ENCODE results near the gene KCNA5. TPM values are rescaled to one million over a fixed set of nuclear protein-coding genes. Genes with fewer than 3 reads are reported as not detected.

KCNA5 gene
- polyA plus RNA-seq, 2 donors, result 0.71 to 0.81 TPM

DNA sequence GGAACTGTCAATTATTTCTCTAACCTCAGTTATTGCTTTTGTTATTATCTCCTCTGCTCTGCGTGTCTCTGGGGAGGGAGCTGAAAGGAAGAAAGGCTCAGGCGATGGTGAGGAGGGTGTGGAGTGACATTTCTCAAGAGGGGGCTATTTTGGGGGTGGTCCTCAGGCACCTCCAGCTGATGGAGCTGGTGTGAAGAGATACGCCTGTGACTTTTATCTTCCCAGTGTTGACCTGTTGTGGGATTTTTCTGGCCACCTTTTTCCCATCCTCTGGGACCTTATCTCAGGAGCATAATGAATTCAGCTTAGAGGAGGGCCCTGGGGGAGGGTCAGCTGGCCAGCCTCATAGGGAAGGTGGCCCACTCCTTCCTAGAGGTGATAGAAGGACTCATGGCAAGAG is 26.4 kb downstream of the KCNA5 start:
- Histone ChIP-seq H3K27ac (ENCODE audit: low read depth in 2 of 2, low read length in 1 of 2) (no peak overlapping the region), H3K36me3 (ENCODE audit: control insufficient read depth in 2 of 2, insufficient read depth in 2 of 2, low read length in 1 of 2) (no peaks in the 10 kb centered on the region), H3K4me1 (ENCODE audit: control insufficient read depth in 2 of 2, insufficient read depth in 2 of 2, low read length in 1 of 2) (no peaks in the 10 kb centered on the region), H3K27me3 (ENCODE audit: control insufficient read depth in 1 of 2, insufficient read depth in 2 of 2, low read length in 2 of 2) (no peaks in the 10 kb centered on the region), H3K4me3 (ENCODE audit: low read depth in 1 of 2, low read length in 2 of 2) (no peak overlapping the region), H3K9me3 (ENCODE audit: control insufficient read depth in 2 of 2, insufficient read depth in 1 of 2, low read depth in 1 of 2, low read length in 1 of 2) (peaks cover 0 to 2% of the 10 kb centered on the region in 2 donors)
- 68 to 75% methylated on average over 3 of the region's 3 CpGs for WGBS, 2 donors

DNA sequence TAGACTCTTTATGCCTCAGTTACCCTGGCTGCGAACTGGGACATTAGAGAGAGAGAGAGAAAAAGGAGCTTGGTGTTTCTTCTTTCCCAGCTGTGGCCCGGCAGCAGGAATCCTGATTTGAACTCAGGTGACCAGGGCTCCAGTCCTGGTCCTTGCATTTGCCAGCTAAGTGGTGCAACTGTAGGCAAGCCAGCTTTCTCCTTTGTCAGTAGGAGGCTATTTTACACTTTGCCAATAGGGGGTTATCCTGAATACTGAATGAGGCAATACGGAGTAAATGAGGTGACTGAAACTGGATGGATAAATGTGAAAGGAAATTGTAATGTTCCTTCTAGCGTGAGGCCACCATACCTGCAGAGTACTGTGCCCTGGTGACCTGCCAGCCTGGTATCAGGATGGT is 27.8 kb downstream of the KCNA5 start:
- Histone ChIP-seq H3K27ac (ENCODE audit: low read depth in 2 of 2, low read length in 1 of 2) (no peak overlapping the region), H3K36me3 (ENCODE audit: control insufficient read depth in 2 of 2, insufficient read depth in 2 of 2, low read length in 1 of 2) (no peaks in the 10 kb centered on the region), H3K9me3 (ENCODE audit: control insufficient read depth in 2 of 2, insufficient read depth in 1 of 2, low read depth in 1 of 2, low read length in 1 of 2) (peaks cover 0 to 2% of the 10 kb centered on the region in 2 donors), H3K27me3 (ENCODE audit: control insufficient read depth in 1 of 2, insufficient read depth in 2 of 2, low read length in 2 of 2) (no peaks in the 10 kb centered on the region), H3K4me3 (ENCODE audit: low read depth in 1 of 2, low read length in 2 of 2) (no peak overlapping the region), H3K4me1 (ENCODE audit: control insufficient read depth in 2 of 2, insufficient read depth in 2 of 2, low read length in 1 of 2) (no peaks in the 10 kb centered on the region)
- 79 to 85% methylated on average over 4 of the region's 4 CpGs for WGBS, 2 donors

DNA sequence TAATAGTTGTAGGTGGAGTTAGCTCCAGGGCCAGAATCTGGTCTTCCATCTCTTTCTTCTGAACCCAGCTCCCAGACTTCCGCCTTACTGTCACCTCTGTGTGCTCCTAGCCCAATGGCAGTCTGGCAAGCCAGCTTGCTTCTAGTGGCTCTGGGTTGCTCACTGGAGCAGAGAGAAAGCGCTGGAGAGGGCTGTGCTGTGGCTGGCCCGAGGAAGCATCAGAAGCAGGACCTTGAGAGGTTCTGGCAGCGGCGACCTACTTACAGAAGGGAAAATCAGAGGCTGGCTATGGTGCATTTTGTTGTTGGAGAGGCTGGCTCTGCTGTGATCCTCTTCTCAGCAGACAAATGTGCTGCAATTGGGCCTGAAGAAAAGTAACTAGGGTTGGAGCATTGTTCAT is 28.6 kb downstream of the KCNA5 start:
- no peak overlapping the region for H3K27ac ChIP-seq (ENCODE audit: low read depth in 2 of 2, low read length in 1 of 2)
- H3K4me1 ChIP-seq (ENCODE audit: control insufficient read depth in 2 of 2, insufficient read depth in 2 of 2, low read length in 1 of 2), result no peaks in the 10 kb centered on the region
- WGBS, 2 donors, result 88 to 89% methylated on average over 5 of the region's 5 CpGs

GRCh38 chr12:5073054-5073453 is 29.4 kb downstream of the KCNA5 start:
- H3K27me3 ChIP-seq (ENCODE audit: control insufficient read depth in 1 of 2, insufficient read depth in 2 of 2, low read length in 2 of 2), result no peaks in the 10 kb centered on the region
- no peaks in the 10 kb centered on the region for H3K36me3 ChIP-seq (ENCODE audit: control insufficient read depth in 2 of 2, insufficient read depth in 2 of 2, low read length in 1 of 2)
- 73 to 83% methylated on average over 5 of the region's 5 CpGs for WGBS, 2 donors
- H3K4me3 ChIP-seq (ENCODE audit: low read depth in 1 of 2, low read length in 2 of 2), result no peak overlapping the region
- H3K27ac ChIP-seq (ENCODE audit: low read depth in 2 of 2, low read length in 1 of 2), result no peak overlapping the region
- H3K9me3 ChIP-seq (ENCODE audit: control insufficient read depth in 2 of 2, insufficient read depth in 1 of 2, low read depth in 1 of 2, low read length in 1 of 2), result peaks cover 0 to 2% of the 10 kb centered on the region in 2 donors
- no peaks in the 10 kb centered on the region for H3K4me1 ChIP-seq (ENCODE audit: control insufficient read depth in 2 of 2, insufficient read depth in 2 of 2, low read length in 1 of 2)

More for the DNA sequence above, 28.6 kb downstream of the KCNA5 start:
- peaks cover 0 to 2% of the 10 kb centered on the region in 2 donors for H3K9me3 ChIP-seq (ENCODE audit: control insufficient read depth in 2 of 2, insufficient read depth in 1 of 2, low read depth in 1 of 2, low read length in 1 of 2)
- no peaks in the 10 kb centered on the region for H3K36me3 ChIP-seq (ENCODE audit: control insufficient read depth in 2 of 2, insufficient read depth in 2 of 2, low read length in 1 of 2)
- H3K27me3 ChIP-seq (ENCODE audit: control insufficient read depth in 1 of 2, insufficient read depth in 2 of 2, low read length in 2 of 2), result no peaks in the 10 kb centered on the region
- no peak overlapping the region for H3K4me3 ChIP-seq (ENCODE audit: low read depth in 1 of 2, low read length in 2 of 2)

DNA sequence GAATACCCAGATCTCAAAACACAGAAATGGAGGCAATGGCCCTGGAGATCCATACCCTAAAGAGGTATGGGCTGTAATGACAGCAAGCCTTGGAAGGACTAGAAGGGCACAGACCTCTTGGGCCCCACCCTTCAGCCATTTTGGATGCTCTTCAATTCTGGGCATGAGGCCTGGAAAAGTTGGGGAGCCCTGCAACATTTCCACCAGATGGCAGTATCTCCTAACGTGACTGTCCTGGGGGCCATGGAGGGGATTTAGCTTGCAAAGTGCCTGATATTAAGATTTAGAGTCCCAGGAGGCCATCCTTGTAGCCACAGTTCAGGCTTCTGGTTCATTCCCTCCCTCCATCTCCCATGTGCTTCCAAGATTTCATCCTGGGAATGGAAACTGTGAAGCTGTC is 30.2 kb downstream of the KCNA5 start:
- 33 to 34% methylated on average over 1 of the region's 1 CpG for WGBS, 2 donors
- Histone ChIP-seq H3K27me3 (ENCODE audit: control insufficient read depth in 1 of 2, insufficient read depth in 2 of 2, low read length in 2 of 2) (no peaks in the 10 kb centered on the region), H3K36me3 (ENCODE audit: control insufficient read depth in 2 of 2, insufficient read depth in 2 of 2, low read length in 1 of 2) (no peaks in the 10 kb centered on the region), H3K9me3 (ENCODE audit: control insufficient read depth in 2 of 2, insufficient read depth in 1 of 2, low read depth in 1 of 2, low read length in 1 of 2) (peaks cover 0 to 2% of the 10 kb centered on the region in 2 donors), H3K4me1 (ENCODE audit: control insufficient read depth in 2 of 2, insufficient read depth in 2 of 2, low read length in 1 of 2) (no peaks in the 10 kb centered on the region), H3K27ac (ENCODE audit: low read depth in 2 of 2, low read length in 1 of 2) (no peak overlapping the region), H3K4me3 (ENCODE audit: low read depth in 1 of 2, low read length in 2 of 2) (no peak overlapping the region)

GRCh38 chr12:5076761-5077160 is 33.1 kb downstream of the KCNA5 start:
- WGBS, 2 donors, result 49 to 52% methylated on average over 4 of the region's 4 CpGs
- Histone ChIP-seq H3K36me3 (ENCODE audit: control insufficient read depth in 2 of 2, insufficient read depth in 2 of 2, low read length in 1 of 2) (no peaks in the 10 kb centered on the region), H3K27ac (ENCODE audit: low read depth in 2 of 2, low read length in 1 of 2) (no peak overlapping the region), H3K4me3 (ENCODE audit: low read depth in 1 of 2, low read length in 2 of 2) (no peak overlapping the region), H3K4me1 (ENCODE audit: control insufficient read depth in 2 of 2, insufficient read depth in 2 of 2, low read length in 1 of 2) (peaks cover 0 to 1% of the 10 kb centered on the region in 2 donors), H3K9me3 (ENCODE audit: control insufficient read depth in 2 of 2, insufficient read depth in 1 of 2, low read depth in 1 of 2, low read length in 1 of 2) (peaks cover 0 to 2% of the 10 kb centered on the region in 2 donors), H3K27me3 (ENCODE audit: control insufficient read depth in 1 of 2, insufficient read depth in 2 of 2, low read length in 2 of 2) (no peaks in the 10 kb centered on the region)

- no peaks in the 10 kb centered on the region for H3K9me3 ChIP-seq (ENCODE audit: control insufficient read depth in 2 of 2, insufficient read depth in 1 of 2, low read depth in 1 of 2, low read length in 1 of 2)
- H3K4me3 ChIP-seq (ENCODE audit: low read depth in 1 of 2, low read length in 2 of 2), result no peak overlapping the region
- WGBS, 2 donors, result 41 to 42% methylated on average over 4 of the region's 4 CpGs
- no peaks in the 10 kb centered on the region for H3K27me3 ChIP-seq (ENCODE audit: control insufficient read depth in 1 of 2, insufficient read depth in 2 of 2, low read length in 2 of 2)
- H3K4me1 ChIP-seq (ENCODE audit: control insufficient read depth in 2 of 2, insufficient read depth in 2 of 2, low read length in 1 of 2), result peaks cover 0 to 1% of the 10 kb centered on the region in 2 donors
- H3K27ac ChIP-seq (ENCODE audit: low read depth in 2 of 2, low read length in 1 of 2), result no peak overlapping the region
- no peaks in the 10 kb centered on the region for H3K36me3 ChIP-seq (ENCODE audit: control insufficient read depth in 2 of 2, insufficient read depth in 2 of 2, low read length in 1 of 2)
These were observed 34.7 kb downstream of the KCNA5 start for GRCh38 chr12:5078423-5078822.

GRCh38 chr12:5081016-5081415 is 37.3 kb downstream of the KCNA5 start:
- Histone ChIP-seq H3K4me1 (ENCODE audit: control insufficient read depth in 2 of 2, insufficient read depth in 2 of 2, low read length in 1 of 2) (peaks cover 0 to 1% of the 10 kb centered on the region in 2 donors), H3K27me3 (ENCODE audit: control insufficient read depth in 1 of 2, insufficient read depth in 2 of 2, low read length in 2 of 2) (no peaks in the 10 kb centered on the region), H3K9me3 (ENCODE audit: control insufficient read depth in 2 of 2, insufficient read depth in 1 of 2, low read depth in 1 of 2, low read length in 1 of 2) (no peaks in the 10 kb centered on the region), H3K36me3 (ENCODE audit: control insufficient read depth in 2 of 2, insufficient read depth in 2 of 2, low read length in 1 of 2) (no peaks in the 10 kb centered on the region), H3K4me3 (ENCODE audit: low read depth in 1 of 2, low read length in 2 of 2) (no peak overlapping the region), H3K27ac (ENCODE audit: low read depth in 2 of 2, low read length in 1 of 2) (no peak overlapping the region)
- 57 to 65% methylated on average over 12 of the region's 12 CpGs for WGBS, 2 donors

- no peaks in the 10 kb centered on the region for H3K27me3 ChIP-seq (ENCODE audit: control insufficient read depth in 1 of 2, insufficient read depth in 2 of 2, low read length in 2 of 2)
- H3K9me3 ChIP-seq (ENCODE audit: control insufficient read depth in 2 of 2, insufficient read depth in 1 of 2, low read depth in 1 of 2, low read length in 1 of 2), result no peaks in the 10 kb centered on the region
- no peak overlapping the region for H3K27ac ChIP-seq (ENCODE audit: low read depth in 2 of 2, low read length in 1 of 2)
- H3K36me3 ChIP-seq (ENCODE audit: control insufficient read depth in 2 of 2, insufficient read depth in 2 of 2, low read length in 1 of 2), result no peaks in the 10 kb centered on the region
- no peak overlapping the region for H3K4me3 ChIP-seq (ENCODE audit: low read depth in 1 of 2, low read length in 2 of 2)
- 54 to 62% methylated on average over 11 of the region's 11 CpGs for WGBS, 2 donors
- peaks cover 0 to 1% of the 10 kb centered on the region in 2 donors for H3K4me1 ChIP-seq (ENCODE audit: control insufficient read depth in 2 of 2, insufficient read depth in 2 of 2, low read length in 1 of 2)
These were observed 40.5 kb downstream of the KCNA5 start for GRCh38 chr12:5083955-5084849.

- Histone ChIP-seq H3K36me3 (ENCODE audit: control insufficient read depth in 2 of 2, insufficient read depth in 2 of 2, low read length in 1 of 2) (no peaks in the 10 kb centered on the region), H3K27ac (ENCODE audit: low read depth in 2 of 2, low read length in 1 of 2) (no peak overlapping the region), H3K4me3 (ENCODE audit: low read depth in 1 of 2, low read length in 2 of 2) (no peak overlapping the region), H3K4me1 (ENCODE audit: control insufficient read depth in 2 of 2, insufficient read depth in 2 of 2, low read length in 1 of 2) (peaks cover 0 to 1% of the 10 kb centered on the region in 2 donors), H3K27me3 (ENCODE audit: control insufficient read depth in 1 of 2, insufficient read depth in 2 of 2, low read length in 2 of 2) (no peaks in the 10 kb centered on the region), H3K9me3 (ENCODE audit: control insufficient read depth in 2 of 2, insufficient read depth in 1 of 2, low read depth in 1 of 2, low read length in 1 of 2) (no peaks in the 10 kb centered on the region)
- 43 to 47% methylated on average over 3 of the region's 3 CpGs for WGBS, 2 donors
These were observed 42.2 kb downstream of the KCNA5 start for GRCh38 chr12:5085896-5086295.
